Vagina (tissue), 2 donors: ENCODE data around the gene SETD2. TPM values are rescaled to one million over a fixed set of nuclear protein-coding genes. Genes with fewer than 3 reads are reported as not detected.
A peak's percentile ranks its signal among the peaks of the same experiment; 100 is the strongest.

Experiments used
- DNase-seq, 2 donors: peaks; one replicate each; pipeline ENCODE4 v3.0.0-alpha.2; 2017; ENCODE audit errors: extremely low spot score in 2 of 2
- H3K27ac ChIP-seq: fragments of 200-600 bp; sonication (generic); one replicate; pipeline ENCODE4 v1.5.1; 2019
- H3K27me3 ChIP-seq: fragments of 200-600 bp; sonication (generic); one replicate; pipeline ENCODE4 v1.5.1; 2019
- H3K36me3 ChIP-seq, 2 donors: fragments of 200-600 bp; sonication (generic); one replicate each; pipeline ENCODE4 v1.5.1; 2017 to 2019
- H3K4me1 ChIP-seq: fragments of 200-600 bp; sonication (generic); one replicate; pipeline ENCODE4 v1.5.1; 2019
- H3K4me3 ChIP-seq, 2 donors: fragments of 200-600 bp; sonication (generic); 1 replicate in 1 of 2; 2 replicates in 1 of 2; pipeline ENCODE4 v1.5.1; 2016 to 2019
- H3K9me3 ChIP-seq: fragments of 200-600 bp; sonication (generic); one replicate; pipeline ENCODE4 v1.5.1; 2019
- CTCF ChIP-seq, 3 experiments: fragments of 450-650 bp in 2 of 3; fragments of 200-600 bp in 1 of 3; sonication (generic) in 1 of 3; IDR thresholded peaks; one replicate each; pipeline ENCODE4 v1.5.1; 2017 to 2019; ENCODE audit warnings: antibody characterized with exemption in 3 of 3, mild to moderate bottlenecking in 2 of 3, moderate library complexity in 2 of 3
- POLR2A ChIP-seq, 2 donors: fragments of 450-650 bp; IDR thresholded peaks; one replicate each; pipeline ENCODE4 v1.6.1; 2017; ENCODE audit warnings: antibody characterized with exemption in 2 of 2, mild to moderate bottlenecking in 2 of 2, moderate library complexity in 2 of 2
- POLR2AphosphoS5 ChIP-seq, 2 donors: sonication (generic); formaldehyde crosslinking; IDR thresholded peaks; one replicate each; pipeline ENCODE4 v1.9.0; 2017; ENCODE audit warnings: antibody characterized with exemption in 2 of 2, mild to moderate bottlenecking in 2 of 2, low read depth in 1 of 2; ENCODE audit not compliant: insufficient read depth in 1 of 2
- intact Hi-C: fragments of 100-400 bp; cut with DNase I; formaldehyde crosslinking; loops from one replicate; pipeline ENCODE4 v1.15.1; 2023
- total RNA-seq: library from RNA; depleted of rRNA; stranded (reverse); fragments of >200 nt; gene quantifications from one replicate; pipeline ENCODE4 v1.2.3, GENCODE V29; 2016

The SETD2 gene
- total RNA-seq, 1 donor from 2014 or later: 55.5 TPM

GRCh38 chr3:47176582-47176981 lies 12.7 kb upstream of the SETD2 start:
- intact Hi-C loops: no loop called here
- H3K27me3 ChIP-seq: no peaks in the 10 kb centered on the region

GRCh38 chr3:47163169-47164006 lies 525 bp downstream of the SETD2 start:
- TF ChIP-seq POLR2A (IDR thresholded peaks at IDR 0.05) (no peak), CTCF (IDR thresholded peaks at IDR 0.05) (no peak), POLR2AphosphoS5 (IDR thresholded peaks at IDR 0.05; ENCODE audit: insufficient read depth in 1 of 2, low read depth in 1 of 2) (no peak)
- H3K9me3 ChIP-seq: no peaks in the 10 kb centered on the region
- peaks cover 60% of the 10 kb centered on the region for H3K4me1 ChIP-seq
- H3K36me3 ChIP-seq: no peaks in the 10 kb centered on the region
- no peak for DNase-seq
- no peaks in the 10 kb centered on the region for H3K27me3 ChIP-seq
- peak overlapping the region; percentile 97 for H3K27ac ChIP-seq
- intact Hi-C loops: no loop called here
- H3K4me3 ChIP-seq: peak overlapping the region; percentile 93 to 94

More at GRCh38 chr3:47176582-47176981, 12.7 kb upstream of the SETD2 start:
- no peak for DNase-seq
- no peak overlapping the region for H3K27ac ChIP-seq
- no peaks in the 10 kb centered on the region for H3K4me1 ChIP-seq
- H3K36me3 ChIP-seq: no peaks in the 10 kb centered on the region
- H3K9me3 ChIP-seq: no peaks in the 10 kb centered on the region
- no peak overlapping the region for H3K4me3 ChIP-seq
- no peak for TF ChIP-seq POLR2AphosphoS5 (IDR thresholded peaks at IDR 0.05; ENCODE audit: insufficient read depth in 1 of 2, low read depth in 1 of 2)
- no peak for TF ChIP-seq CTCF (IDR thresholded peaks at IDR 0.05)
- no peak for TF ChIP-seq POLR2A (IDR thresholded peaks at IDR 0.05)

- peak overlapping the region; percentile 97 for H3K27ac ChIP-seq
- H3K36me3 ChIP-seq: no peaks in the 10 kb centered on the region
- H3K9me3 ChIP-seq: no peaks in the 10 kb centered on the region
- no peak for DNase-seq
- H3K27me3 ChIP-seq: no peaks in the 10 kb centered on the region
- H3K4me3 ChIP-seq: peak overlapping the region; percentile 93 to 94
- no peak for TF ChIP-seq CTCF (IDR thresholded peaks at IDR 0.05)
- TF ChIP-seq POLR2AphosphoS5 (IDR thresholded peaks at IDR 0.05; ENCODE audit: insufficient read depth in 1 of 2, low read depth in 1 of 2): no peak
- no peak for TF ChIP-seq POLR2A (IDR thresholded peaks at IDR 0.05)
- peaks cover 66% of the 10 kb centered on the region for H3K4me1 ChIP-seq
- intact Hi-C loops: no loop called here
These were observed 1.2 kb downstream of the SETD2 start for GRCh38 chr3:47162697-47163168.

GRCh38 chr3:47161983-47162696 lies 1.8 kb downstream of the SETD2 start:
- TF ChIP-seq POLR2A (IDR thresholded peaks at IDR 0.05) (no peak), POLR2AphosphoS5 (IDR thresholded peaks at IDR 0.05; ENCODE audit: insufficient read depth in 1 of 2, low read depth in 1 of 2) (no peak), CTCF (IDR thresholded peaks at IDR 0.05) (no peak)
- peak overlapping the region; percentile 97 for H3K27ac ChIP-seq
- intact Hi-C loops: no loop called here
- no peaks in the 10 kb centered on the region for H3K27me3 ChIP-seq
- H3K9me3 ChIP-seq: no peaks in the 10 kb centered on the region
- peaks cover 72% of the 10 kb centered on the region for H3K4me1 ChIP-seq
- H3K36me3 ChIP-seq: no peaks in the 10 kb centered on the region
- no peak for DNase-seq
- H3K4me3 ChIP-seq: peak overlapping the region; percentile 93 to 94
